ENCODE data around the gene KRTAP4-6.

DNA sequence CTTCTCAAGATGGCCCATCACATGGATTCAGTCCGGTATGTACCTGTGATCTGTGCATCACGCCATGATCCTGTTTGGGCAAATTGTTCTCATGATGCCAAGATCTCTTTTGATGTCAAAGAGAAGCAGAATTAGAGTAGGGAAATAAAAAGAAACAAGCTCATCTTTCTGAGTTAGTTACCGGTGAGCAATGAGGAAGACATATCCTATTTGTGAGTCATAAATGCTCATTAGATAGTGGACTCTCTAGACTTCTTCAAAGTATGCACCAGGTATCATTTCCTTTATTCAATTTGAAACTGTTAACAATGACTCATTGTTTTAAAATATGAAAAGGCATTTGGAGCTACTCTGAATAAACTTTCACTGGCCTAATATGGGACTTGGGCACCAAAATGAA is 8.4 kb downstream of the KRTAP4-6 start:
- TF ChIP-seq, protein P1, sequence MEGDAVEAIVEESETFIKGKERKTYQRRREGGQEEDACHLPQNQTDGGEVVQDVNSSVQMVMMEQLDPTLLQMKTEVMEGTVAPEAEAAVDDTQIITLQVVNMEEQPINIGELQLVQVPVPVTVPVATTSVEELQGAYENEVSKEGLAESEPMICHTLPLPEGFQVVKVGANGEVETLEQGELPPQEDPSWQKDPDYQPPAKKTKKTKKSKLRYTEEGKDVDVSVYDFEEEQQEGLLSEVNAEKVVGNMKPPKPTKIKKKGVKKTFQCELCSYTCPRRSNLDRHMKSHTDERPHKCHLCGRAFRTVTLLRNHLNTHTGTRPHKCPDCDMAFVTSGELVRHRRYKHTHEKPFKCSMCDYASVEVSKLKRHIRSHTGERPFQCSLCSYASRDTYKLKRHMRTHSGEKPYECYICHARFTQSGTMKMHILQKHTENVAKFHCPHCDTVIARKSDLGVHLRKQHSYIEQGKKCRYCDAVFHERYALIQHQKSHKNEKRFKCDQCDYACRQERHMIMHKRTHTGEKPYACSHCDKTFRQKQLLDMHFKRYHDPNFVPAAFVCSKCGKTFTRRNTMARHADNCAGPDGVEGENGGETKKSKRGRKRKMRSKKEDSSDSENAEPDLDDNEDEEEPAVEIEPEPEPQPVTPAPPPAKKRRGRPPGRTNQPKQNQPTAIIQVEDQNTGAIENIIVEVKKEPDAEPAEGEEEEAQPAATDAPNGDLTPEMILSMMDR (IDR thresholded peaks at IDR 0.05; ENCODE audit: poor library complexity): no peak
- no peak for TF ChIP-seq EZH2 (IDR thresholded peaks at IDR 0.05; ENCODE audit: borderline replicate concordance)

All from hepatocyte (in vitro differentiated cells).